PC-9 (cell line): ENCODE measurements around the gene DHRSX. TPM values are rescaled to one million over a fixed set of nuclear protein-coding genes. Genes with fewer than 3 reads are reported as not detected.
"Not testable (repeated sequence)": the region's sequence is repeated elsewhere in the genome, so short reads cannot be mapped to it uniquely, and the experiment has no call there.

Source experiments
- BruUV-seq: library from RNA; stranded (reverse); fragments of 400-500 nt; replicated peaks from 2 replicates; lab custom pipeline; 2021; lab: Mats Ljungman, UMichigan
- CTCF ChIA-PET: fragments of 300-600 bp; sonication (Branson Sonifier 250); formaldehyde crosslinking; loops from one replicate; lab custom pipeline; 2022; ENCODE audit warnings: antibody characterized with exemption; lab: Charles Lee
- POLR2A ChIA-PET: fragments of 300-600 bp; sonication (Branson Sonifier 250); formaldehyde crosslinking; loops from one replicate; lab custom pipeline; 2022; ENCODE audit warnings: antibody characterized with exemption; ENCODE audit not compliant: unreplicated experiment; lab: Charles Lee
- DNase-seq, 2 experiments: peaks; one replicate each; pipeline versions ENCODE4 v3.0.0 to v3.0.0-alpha.2; 2015 to 2022; ENCODE audit warnings: mixed read lengths in 1 of 2
- H2AFZ ChIP-seq: fragments of 200-600 bp; sonication (generic); 2 replicates; pipeline ENCODE4 v1.8.1; 2017; ENCODE audit warnings: antibody characterized with exemption
- H3F3A ChIP-seq: fragments of 200-600 bp; sonication (generic); 2 replicates; pipeline ENCODE4 v1.8.1; 2017; ENCODE audit warnings: antibody characterized with exemption, mild to moderate bottlenecking, low read depth; ENCODE audit not compliant: insufficient read depth
- H3K27ac ChIP-seq: fragments of 200-600 bp; sonication (generic); 2 replicates; pipeline ENCODE4 v1.6.1; 2016; ENCODE audit warnings: mixed run types
- H3K27me3 ChIP-seq: fragments of 200-600 bp; sonication (generic); 2 replicates; pipeline ENCODE4 v1.6.1; 2016; ENCODE audit warnings: low read depth, mixed run types; ENCODE audit not compliant: insufficient read depth
- H3K36me3 ChIP-seq: fragments of 200-600 bp; sonication (generic); 2 replicates; pipeline ENCODE4 v1.6.1; 2016; ENCODE audit warnings: low read depth, mixed run types
- H3K4me1 ChIP-seq: fragments of 200-600 bp; sonication (generic); replicated peaks from 2 replicates; pipeline ENCODE4 v1.6.1; 2016; ENCODE audit warnings: mixed run types; ENCODE audit not compliant: insufficient read depth
- H3K4me2 ChIP-seq: fragments of 200-600 bp; sonication (generic); 2 replicates; pipeline ENCODE4 v1.6.1; 2017; ENCODE audit warnings: mixed run types
- H3K4me3 ChIP-seq: fragments of 200-600 bp; sonication (generic); 2 replicates; pipeline ENCODE4 v1.6.1; 2016; ENCODE audit warnings: mixed run types
- H3K79me2 ChIP-seq: fragments of 200-600 bp; sonication (generic); 2 replicates; pipeline ENCODE4 v1.6.1; 2017; ENCODE audit warnings: low read depth, mixed run types
- H3K9me2 ChIP-seq: fragments of 200-600 bp; sonication (generic); 2 replicates; pipeline ENCODE4 v1.8.1; 2017; ENCODE audit warnings: mild to moderate bottlenecking; ENCODE audit not compliant: insufficient read depth
- H3K9me3 ChIP-seq: fragments of 200-600 bp; sonication (generic); 2 replicates; pipeline ENCODE4 v1.8.1; 2016; ENCODE audit warnings: low read depth; ENCODE audit not compliant: insufficient read depth
- H4K20me1 ChIP-seq: fragments of 200-600 bp; sonication (generic); 2 replicates; pipeline ENCODE4 v1.8.1; 2017; ENCODE audit not compliant: insufficient read depth
- CTCF ChIP-seq: fragments of 200-600 bp; sonication (generic); conservative IDR thresholded peaks from 2 replicates; pipeline ENCODE4 v1.6.1; 2017; ENCODE audit warnings: mixed run types, antibody characterized with exemption, mild to moderate bottlenecking, moderate library complexity
- EZH2 ChIP-seq: fragments of 200-600 bp; sonication (generic); IDR thresholded peaks from 2 replicates; pipeline ENCODE4 v1.8.0; 2017; ENCODE audit warnings: antibody characterized with exemption, low read depth
- intact Hi-C: fragments of 100-400 bp; cut with micrococcal nuclease; formaldehyde crosslinking; loops from one replicate; pipeline ENCODE4 v1.10.0; 2022; ENCODE audit not compliant: unreplicated experiment
- total RNA-seq: library from RNA; stranded (reverse); gene quantifications from 2 replicates; pipeline ENCODE4 v1.2.3, GENCODE V29; 2021

Gene DHRSX
- total RNA-seq, 1 experiment from 2014 or later = 13.2 TPM

- DNase-seq = no peak
- Histone ChIP-seq H3K4me3 (no peak overlapping the region), H3K79me2 (no peaks in the 10 kb centered on the region), H3K9me3 (peaks cover 8% of the 10 kb centered on the region; the same call in 1 of the 2 replicates), H3K36me3 (no peaks in the 10 kb centered on the region), H3K27ac (no peak overlapping the region), H3K4me2 (no peak overlapping the region), H3K27me3 (no peaks in the 10 kb centered on the region), H2AFZ (no peak overlapping the region), H3K9me2 (no peaks in the 10 kb centered on the region), H3K4me1 (no peaks in the 10 kb centered on the region), H4K20me1 (no peaks in the 10 kb centered on the region), H3F3A (no peaks in the 10 kb centered on the region)
- CTCF ChIA-PET = no interaction called here
- TF ChIP-seq EZH2 (no peak), CTCF (no peak)
- no TSS peak for BruUV-seq
- POLR2A ChIA-PET = no interaction called here
- intact Hi-C loops = no loop called here
Observed at GRCh38 chrX:2369206-2369605, 131.6 kb downstream of the DHRSX start.

GRCh38 chrX:2360731-2361130 is 140.0 kb downstream of the DHRSX start:
- Histone ChIP-seq H3K4me1 (no peaks in the 10 kb centered on the region), H2AFZ (no peak overlapping the region), H3F3A (no peaks in the 10 kb centered on the region), H3K9me3 (peaks cover 14% of the 10 kb centered on the region; the same call in 1 of the 2 replicates), H3K27ac (no peak overlapping the region), H4K20me1 (no peaks in the 10 kb centered on the region), H3K4me2 (no peak overlapping the region), H3K79me2 (no peaks in the 10 kb centered on the region), H3K4me3 (no peak overlapping the region), H3K36me3 (no peaks in the 10 kb centered on the region), H3K27me3 (no peaks in the 10 kb centered on the region), H3K9me2 (no peaks in the 10 kb centered on the region)
- no peak for TF ChIP-seq CTCF
- no peak for TF ChIP-seq EZH2
- no peak for DNase-seq
- ChIA-PET CTCF (no interaction called here), POLR2A (no interaction called here)
- intact Hi-C loops = no loop called here
- BruUV-seq = no TSS peak

- H3K27ac ChIP-seq, H3K27me3 ChIP-seq, H3K9me3 ChIP-seq, POLR2A ChIA-PET, CTCF ChIA-PET, H4K20me1 ChIP-seq, H3K4me2 ChIP-seq, H3K36me3 ChIP-seq, H3K4me3 ChIP-seq, BruUV-seq, intact Hi-C loops, DNase-seq, H3K79me2 ChIP-seq, H3F3A ChIP-seq, H2AFZ ChIP-seq, H3K4me1 ChIP-seq, H3K9me2 ChIP-seq: not testable (repeated sequence)
Observed at GRCh38 chrX:2359522-2359921, 141.3 kb downstream of the DHRSX start.
